Frontal cortex (tissue), 4 donors: ENCODE results near the gene PNPLA6. TPM values are rescaled to one million over a fixed set of nuclear protein-coding genes. Genes with fewer than 3 reads are reported as not detected.
A peak's percentile ranks its signal among the peaks of the same experiment; 100 is the strongest.

Experiments used
- DNase-seq, 2 donors: peaks; one replicate each; pipeline ENCODE4 v3.0.0; 2012; ENCODE audit warnings: low spot score in 2 of 2
- FAIRE-seq: peaks from 2 replicates; lab custom pipeline; 2012; peaks lifted over from hg19 to GRCh38; lab: Jason Lieb, UNC
- total RNA-seq: library from RNA; depleted of rRNA; stranded (reverse); fragments of >200 nt; gene quantifications from one replicate; pipeline ENCODE4 v1.2.3, GENCODE V29; 2014
- donor health status: control.
- donor health status: control.
- donor health status: control.

The PNPLA6 gene
- 45.2 TPM for total RNA-seq

GRCh38 chr19:7535047-7535997 lies at the start of gene PNPLA6:
Gene PNPLA6, plus strand, starts transcription at chr19:7535717. Its CDS starts 72 bp downstream, at chr19:7535789.
- FAIRE-seq: no peak

DNA sequence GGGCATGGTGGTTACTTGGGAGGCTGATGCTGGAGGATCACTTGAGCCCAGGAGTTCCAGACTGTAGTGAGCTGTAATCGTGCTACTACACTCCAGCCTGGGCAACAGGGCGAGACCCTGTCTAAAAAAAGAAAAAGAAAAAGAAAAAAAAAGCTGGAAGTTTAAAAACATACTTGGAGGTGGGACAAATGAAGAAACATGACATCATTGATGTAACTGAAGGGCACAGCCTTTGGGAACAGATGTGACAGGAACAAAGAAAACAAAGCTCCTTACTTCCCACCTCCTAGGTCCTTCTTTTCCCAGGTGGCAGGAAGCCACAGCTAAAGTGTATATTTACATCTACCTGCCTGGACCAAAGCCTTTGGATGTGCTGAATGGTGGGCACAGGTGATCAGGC lies 48.6 kb upstream of the PNPLA6 start:
- no peak for DNase-seq
- FAIRE-seq: no peak

More at GRCh38 chr19:7535047-7535997, at the start of gene PNPLA6:
- peak; percentile 96 to 99 for DNase-seq

DNA sequence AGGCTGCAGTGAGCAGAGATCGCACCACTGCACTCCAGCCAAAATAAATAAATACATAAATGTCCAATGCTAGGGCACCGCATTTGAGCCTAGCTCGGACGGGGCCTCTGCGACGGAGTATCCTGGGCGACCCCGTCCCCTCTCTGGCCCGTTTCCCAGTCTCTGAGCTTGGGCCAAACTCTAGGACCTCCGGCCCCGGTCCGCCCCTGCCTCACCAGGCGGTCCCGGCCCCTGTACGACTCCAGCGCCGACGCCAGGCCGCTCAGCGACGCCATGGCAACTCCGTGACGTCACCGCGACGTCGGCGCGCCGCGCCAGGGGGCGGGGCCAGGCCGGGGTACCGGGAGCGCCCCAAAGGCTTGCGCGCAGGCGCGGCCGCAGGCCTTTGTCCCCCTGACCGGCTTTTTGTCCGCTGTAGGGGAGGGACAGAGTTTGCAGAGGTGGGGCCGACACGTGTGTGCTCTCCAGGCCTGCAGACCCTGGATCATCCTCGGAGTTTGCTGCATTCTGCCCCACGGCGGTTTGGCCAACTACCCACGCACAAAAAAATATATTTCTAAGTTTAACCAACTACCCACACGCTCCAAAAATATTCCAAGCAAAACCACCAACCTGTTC lies 46.7 kb upstream of the PNPLA6 start, which contains the start of gene PEX11G:
PEX11G (minus strand) TSS at position 300 of the 618 bp plus-strand sequence; CDS start at position 275, 25 bp downstream.
- FAIRE-seq: no peak
- DNase-seq: peak; percentile 96 to 98

GRCh38 chr19:7489609-7490044 lies 45.9 kb upstream of the PNPLA6 start:
- FAIRE-seq: no peak

GRCh38 chr19:7492142-7492541 lies 43.4 kb upstream of the PNPLA6 start:
- DNase-seq (no peak), FAIRE-seq (no peak)

More at GRCh38 chr19:7489609-7490044, 45.9 kb upstream of the PNPLA6 start:
- DNase-seq: no peak

GRCh38 chr19:7492558-7492957 lies 43.0 kb upstream of the PNPLA6 start:
- no peak for DNase-seq
- FAIRE-seq: no peak

DNA sequence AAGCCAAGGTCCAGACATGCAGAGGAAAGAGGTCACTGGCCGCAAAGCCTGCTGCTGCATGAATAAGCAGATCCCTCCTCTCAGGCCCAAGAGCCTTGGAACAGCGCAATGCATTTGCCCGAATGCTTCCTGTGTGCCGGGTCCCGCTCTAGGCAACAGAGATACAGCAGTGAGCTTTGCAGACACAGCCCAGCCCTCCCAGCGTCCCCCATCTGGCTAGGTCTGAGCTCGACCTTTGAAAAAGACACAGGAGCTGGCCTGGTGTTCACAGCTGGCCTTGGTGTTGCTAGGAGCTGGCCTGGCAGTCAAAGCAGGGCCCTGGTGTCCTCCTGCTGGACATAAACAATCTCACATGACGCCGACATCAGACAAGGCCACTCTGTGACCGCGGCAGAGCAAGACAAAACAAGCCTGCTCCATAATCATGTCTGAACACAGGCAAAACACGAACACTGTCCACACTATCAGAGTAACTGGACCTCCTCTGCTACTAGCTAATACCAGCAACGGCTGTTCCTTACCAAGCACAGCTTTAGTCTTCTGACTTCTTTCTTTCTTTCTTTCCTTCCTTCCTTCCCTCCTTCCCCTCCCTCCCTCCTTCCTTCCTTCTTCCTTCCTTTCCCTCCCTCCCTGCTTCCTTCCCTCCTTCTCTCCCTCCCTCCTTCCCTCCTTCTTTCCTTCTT lies 41.0 kb upstream of the PNPLA6 start:
- no peak for FAIRE-seq
- DNase-seq: peak in 1 of 2 donors; percentile 74

DNA sequence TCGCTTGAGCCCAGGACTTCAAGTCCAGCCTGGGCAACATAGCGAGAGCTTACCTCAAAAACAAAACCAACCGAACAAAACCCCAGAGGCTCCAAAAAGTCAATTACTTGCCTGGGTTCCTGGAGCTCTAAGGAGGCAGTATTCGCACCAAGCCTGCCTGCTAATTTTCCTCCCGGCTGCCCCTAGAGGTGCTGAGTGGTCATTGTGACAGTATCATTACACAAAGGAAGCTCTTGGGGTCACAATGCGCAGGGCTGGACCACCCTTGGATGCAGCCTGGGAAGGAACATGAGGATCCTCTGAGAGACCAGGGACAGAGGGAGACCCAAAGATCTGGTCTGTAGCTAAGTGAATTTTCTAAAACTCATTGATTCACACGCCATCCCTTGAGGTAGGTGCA lies 38.2 kb upstream of the PNPLA6 start:
- no peak for DNase-seq
- FAIRE-seq: no peak

GRCh38 chr19:7500811-7501450 lies 34.6 kb upstream of the PNPLA6 start:
- FAIRE-seq: no peak
- DNase-seq: peak; percentile 82 to 84

GRCh38 chr19:7502552-7502951 lies 33.0 kb upstream of the PNPLA6 start:
- no peak for DNase-seq
- FAIRE-seq: no peak

DNA sequence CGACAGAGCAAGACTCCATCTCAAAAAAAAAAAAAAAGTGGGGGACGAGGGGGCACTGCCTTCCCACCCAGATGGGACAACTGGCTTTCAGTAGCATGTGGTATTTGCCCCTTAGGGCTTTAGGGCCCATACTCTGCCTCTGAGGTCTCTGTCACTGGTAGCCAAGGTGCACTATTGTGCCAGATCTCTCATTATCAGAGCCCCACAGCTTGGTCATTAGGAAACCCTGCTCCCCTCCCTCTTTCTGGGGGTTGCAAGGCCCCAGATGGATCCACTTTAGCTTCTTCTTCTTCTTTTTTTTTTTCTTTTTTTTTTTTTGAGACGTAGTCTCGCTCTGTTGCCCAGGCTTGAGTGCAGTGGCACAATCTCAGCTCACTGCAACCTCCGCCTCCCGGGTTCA lies 30.8 kb upstream of the PNPLA6 start:
- FAIRE-seq: no peak
- no peak for DNase-seq

DNA sequence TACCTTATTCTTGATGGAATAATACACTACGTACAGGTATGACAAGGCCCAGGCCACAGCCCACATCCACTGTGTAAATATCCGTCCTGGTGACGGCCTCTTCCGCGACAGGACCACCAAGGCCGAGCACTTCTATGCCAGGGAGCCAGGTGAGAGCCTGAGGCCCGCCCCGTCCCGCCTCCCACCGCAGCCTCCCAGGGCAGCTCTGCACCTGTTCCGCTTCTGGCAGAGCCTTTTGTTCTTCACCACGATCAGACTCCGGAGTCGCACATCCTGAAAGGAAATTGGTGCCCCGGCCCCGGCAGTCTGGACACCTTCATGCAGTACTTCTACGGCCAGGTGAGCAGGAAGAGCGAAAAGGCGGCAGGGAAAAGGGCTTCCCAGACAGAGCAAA lies 30.2 kb upstream of the PNPLA6 start:
- FAIRE-seq: no peak
- no peak for DNase-seq

DNA sequence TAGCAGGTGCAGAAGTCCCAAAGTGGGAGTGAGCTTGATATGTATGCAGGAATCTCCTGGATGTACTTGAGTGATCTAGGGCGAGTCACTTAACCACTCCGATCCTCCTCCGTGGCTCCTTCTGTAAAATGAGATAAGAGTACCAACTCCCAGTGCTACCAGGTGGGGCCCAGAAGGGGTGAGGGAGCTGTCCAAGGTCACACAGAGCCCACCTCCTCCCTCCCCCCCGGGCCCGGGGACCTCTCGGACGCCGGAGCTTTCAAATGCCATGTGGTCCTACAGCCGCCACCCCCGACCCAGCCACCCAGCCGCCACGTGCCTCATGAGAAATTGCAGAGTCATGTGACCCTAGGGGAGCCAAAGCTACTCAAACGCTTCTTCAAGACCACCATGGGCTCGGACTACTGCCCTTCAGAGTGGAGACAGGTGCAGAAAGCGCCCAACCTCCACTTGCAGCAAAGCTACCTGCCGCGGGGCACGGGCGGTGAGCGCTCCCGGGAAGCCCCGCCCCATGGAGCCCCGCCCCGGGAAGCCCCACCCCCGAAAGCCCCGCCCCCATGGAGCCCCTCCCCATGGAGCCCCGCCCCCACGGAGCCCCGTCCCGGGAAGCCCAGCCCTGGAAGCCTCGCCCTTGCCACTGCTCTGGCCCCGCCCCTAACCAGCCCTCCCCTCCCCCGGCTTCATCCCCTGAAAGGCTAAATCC lies 29.7 kb upstream of the PNPLA6 start:
- FAIRE-seq (no peak), DNase-seq (peak in 1 of 2 donors; percentile 47)

DNA sequence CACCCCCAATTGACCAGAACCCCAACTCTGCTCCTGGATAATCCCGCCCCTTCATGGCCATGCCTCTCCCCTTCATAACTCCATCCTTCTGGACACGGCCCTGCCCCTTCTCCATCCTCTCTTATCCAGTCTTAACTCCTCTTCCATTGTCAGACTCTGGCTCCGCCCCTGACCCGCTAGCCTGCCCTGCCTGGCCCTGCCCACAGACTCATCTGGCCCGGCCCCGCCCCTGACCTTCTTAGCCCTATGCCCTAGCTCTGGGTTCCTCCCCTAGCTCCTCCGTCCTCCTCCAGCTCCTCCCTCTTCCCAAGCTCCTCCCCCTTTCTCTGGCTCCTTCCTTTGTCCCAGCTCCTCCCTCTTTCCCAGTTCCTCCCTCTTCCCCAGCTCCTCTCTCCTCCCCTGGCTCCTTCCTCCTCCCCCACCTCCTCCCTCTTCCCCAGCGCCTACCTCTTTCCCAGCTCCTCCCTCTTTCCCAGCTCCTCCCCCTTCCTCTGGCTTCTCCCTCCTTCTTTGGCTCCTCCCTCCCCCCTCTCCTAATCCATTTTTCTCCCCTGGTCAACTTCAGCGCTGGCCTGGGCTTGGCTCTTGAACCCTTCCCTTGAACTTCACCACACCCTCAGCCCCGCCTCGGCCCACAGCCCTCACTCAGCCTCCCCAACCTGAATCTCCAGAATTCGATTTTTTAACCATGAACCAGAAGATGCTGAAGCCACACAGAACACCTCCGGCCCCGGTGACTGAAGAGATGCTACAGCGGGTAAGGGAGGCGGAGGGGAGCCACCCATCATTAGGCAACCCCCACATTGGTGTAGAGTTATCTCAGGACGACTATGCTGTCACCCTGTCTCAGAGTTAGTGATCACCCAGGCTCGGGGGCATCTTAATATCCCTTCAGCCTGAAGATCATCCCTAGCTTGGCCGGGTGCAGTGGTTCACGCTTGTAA lies 28.9 kb upstream of the PNPLA6 start:
- DNase-seq (peak in 1 of 2 donors; percentile 40), FAIRE-seq (no peak)

DNA sequence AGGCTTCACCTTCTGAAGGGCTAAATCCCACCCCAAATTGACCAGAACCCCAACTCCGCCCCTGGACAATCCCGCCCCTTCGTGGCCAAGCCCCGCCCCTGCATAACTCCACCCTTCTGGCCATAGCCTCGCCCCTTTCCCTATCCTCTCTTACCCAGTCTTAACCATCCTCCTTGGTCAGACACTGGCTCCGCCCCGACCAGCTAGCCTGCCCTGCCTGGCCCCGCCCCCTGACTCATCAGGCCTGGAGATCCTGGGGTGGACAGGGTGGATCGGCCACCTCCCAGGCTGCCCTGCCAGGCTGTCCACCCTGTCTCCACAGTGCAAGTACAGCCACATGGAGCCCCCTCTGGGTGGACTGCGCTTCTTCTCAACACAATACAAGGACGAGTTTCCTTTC lies 27.6 kb upstream of the PNPLA6 start:
- no peak for FAIRE-seq
- DNase-seq: peak in 1 of 2 donors; percentile 55

DNA sequence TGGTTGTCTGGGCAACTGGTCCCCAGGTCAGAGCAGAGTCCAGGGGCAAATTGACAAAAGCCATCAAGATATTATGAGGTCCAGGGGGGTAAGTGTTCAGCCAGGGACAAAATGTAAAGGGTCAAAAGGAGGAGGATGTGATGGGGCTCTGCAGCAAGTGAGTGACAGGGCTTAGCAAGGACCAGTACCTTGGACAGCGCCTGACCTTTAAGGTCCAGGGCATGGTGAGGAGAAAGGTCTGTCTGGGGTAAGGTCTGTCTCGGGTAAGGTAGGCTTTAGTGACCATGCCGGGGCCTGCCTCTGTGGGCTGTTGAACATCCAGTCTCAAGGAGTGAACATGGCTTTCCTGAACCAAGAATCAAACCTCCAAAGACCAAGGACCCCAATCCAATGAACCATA lies 25.9 kb upstream of the PNPLA6 start:
- no peak for FAIRE-seq
- no peak for DNase-seq

DNA sequence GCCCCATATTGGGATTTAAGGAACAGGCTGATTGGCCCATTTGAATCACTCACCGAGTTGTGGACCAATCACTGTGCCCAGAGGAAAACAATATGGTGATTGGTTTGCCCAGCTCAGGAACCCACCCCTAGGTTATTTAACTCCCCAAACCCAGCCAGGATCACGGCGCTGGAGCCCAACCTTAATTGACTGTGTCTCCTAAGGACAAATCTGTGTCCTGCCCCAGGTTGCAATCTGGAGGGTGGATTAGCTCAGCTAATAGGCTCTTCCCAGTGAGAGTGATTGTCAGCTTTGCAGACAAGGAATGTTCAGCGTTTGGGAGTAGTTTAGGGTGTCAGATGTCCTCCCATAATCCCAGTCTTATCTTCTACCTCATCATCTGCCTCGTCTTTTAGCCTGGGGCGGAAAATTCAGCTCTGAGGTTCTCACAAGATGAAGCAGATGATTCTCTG lies 23.1 kb upstream of the PNPLA6 start:
- no peak for DNase-seq
- FAIRE-seq: no peak
